ENCODE data around the gene KCTD5. TPM values are rescaled to one million over a fixed set of nuclear protein-coding genes. Genes with fewer than 3 reads are reported as not detected.

KCTD5 gene
- total RNA-seq, 5 donors from 2014 or later (not counting 1 experiment from before 2014, with no cell fraction given): 19.5 to 29.1 (median 26.3) TPM

GRCh38 chr16:2739625-2740430, 57.5 kb downstream of the KCTD5 start:
- no peak overlapping the region for H3K27ac ChIP-seq (ENCODE audit: low read length)
- Mint-ChIP-seq H3K27me3 (peaks cover 4 to 7% of the 10 kb centered on the region in 2 donors), H3K4me1 (no peaks in the 10 kb centered on the region), H3K36me3 (no peaks in the 10 kb centered on the region), H3K4me3 (no peak overlapping the region), H3K27ac (no peak overlapping the region), H3K9me3 (no peaks in the 10 kb centered on the region)
- H3K9me3 ChIP-seq: no peaks in the 10 kb centered on the region
- ATAC-seq (replicated peaks in 1 of 4) (no peak), DNase-seq (no peak)
- H3K27me3 ChIP-seq (replicated peaks in 1 of 2; ENCODE audit: control insufficient read depth in 2 of 2, extremely low read depth in 1 of 2, insufficient read depth in 2 of 2, low read length in 1 of 2): peaks cover 0 to 53% of the 10 kb centered on the region in 2 experiments
- ChIA-PET CTCF (no interaction called here), POLR2A (no interaction called here)
- WGBS (ENCODE audit: insufficient coverage): 81% methylated on average over 6 of the region's 8 CpGs
- H3K36me3 ChIP-seq (ENCODE audit: control insufficient read depth in 2 of 2, extremely low read depth in 1 of 2, insufficient read depth in 1 of 2, low read length in 1 of 2): no peaks in the 10 kb centered on the region
- peaks cover 0 to 8% of the 10 kb centered on the region in 2 experiments for H3K4me1 ChIP-seq (ENCODE audit: control insufficient read depth in 1 of 2, extremely low read depth in 1 of 2, insufficient read depth in 2 of 2, low read length in 2 of 2)
- no peak overlapping the region for H3K4me3 ChIP-seq (ENCODE audit: control insufficient read depth in 1 of 2, extremely low read depth in 1 of 2, low read length in 1 of 2)

GRCh38 chr16:2740476-2740875, 58.2 kb downstream of the KCTD5 start:
- POLR2A ChIA-PET: no interaction called here
- Mint-ChIP-seq H3K4me1 (no peaks in the 10 kb centered on the region), H3K4me3 (no peak overlapping the region), H3K36me3 (no peaks in the 10 kb centered on the region), H3K9me3 (no peaks in the 10 kb centered on the region), H3K27ac (no peak overlapping the region), H3K27me3 (peaks cover 4 to 7% of the 10 kb centered on the region in 2 donors)
- CTCF ChIA-PET: no interaction called here
- no peaks in the 10 kb centered on the region for H3K9me3 ChIP-seq
- no peak overlapping the region for H3K4me3 ChIP-seq (ENCODE audit: control insufficient read depth in 1 of 2, extremely low read depth in 1 of 2, low read length in 1 of 2)
- H3K4me1 ChIP-seq (ENCODE audit: control insufficient read depth in 1 of 2, extremely low read depth in 1 of 2, insufficient read depth in 2 of 2, low read length in 2 of 2): peaks cover 0 to 8% of the 10 kb centered on the region in 2 experiments
- H3K36me3 ChIP-seq (ENCODE audit: control insufficient read depth in 2 of 2, extremely low read depth in 1 of 2, insufficient read depth in 1 of 2, low read length in 1 of 2): no peaks in the 10 kb centered on the region
- 73% methylated on average over 3 of the region's 6 CpGs for WGBS (ENCODE audit: insufficient coverage)
- ATAC-seq (replicated peaks in 1 of 4) (no peak), DNase-seq (no peak)
- H3K27me3 ChIP-seq (replicated peaks in 1 of 2; ENCODE audit: control insufficient read depth in 2 of 2, extremely low read depth in 1 of 2, insufficient read depth in 2 of 2, low read length in 1 of 2): peaks cover 0 to 54% of the 10 kb centered on the region in 2 experiments
- H3K27ac ChIP-seq (ENCODE audit: low read length): no peak overlapping the region

- POLR2A ChIA-PET: no interaction called here
- Mint-ChIP-seq H3K4me3 (no peak overlapping the region), H3K27ac (no peak overlapping the region), H3K36me3 (no peaks in the 10 kb centered on the region), H3K9me3 (no peaks in the 10 kb centered on the region), H3K4me1 (no peaks in the 10 kb centered on the region), H3K27me3 (peaks cover 4 to 7% of the 10 kb centered on the region in 2 donors)
- no peak overlapping the region for H3K27ac ChIP-seq (ENCODE audit: low read length)
- no peaks in the 10 kb centered on the region for H3K36me3 ChIP-seq (ENCODE audit: control insufficient read depth in 2 of 2, extremely low read depth in 1 of 2, insufficient read depth in 1 of 2, low read length in 1 of 2)
- no peak for DNase-seq
- CTCF ChIA-PET: no interaction called here
- peaks cover 0 to 8% of the 10 kb centered on the region in 2 experiments for H3K4me1 ChIP-seq (ENCODE audit: control insufficient read depth in 1 of 2, extremely low read depth in 1 of 2, insufficient read depth in 2 of 2, low read length in 2 of 2)
- no peak overlapping the region for H3K4me3 ChIP-seq (ENCODE audit: control insufficient read depth in 1 of 2, extremely low read depth in 1 of 2, low read length in 1 of 2)
- H3K9me3 ChIP-seq: no peaks in the 10 kb centered on the region
- 73% methylated on average over 3 of the region's 4 CpGs for WGBS (ENCODE audit: insufficient coverage)
- H3K27me3 ChIP-seq (replicated peaks in 1 of 2; ENCODE audit: control insufficient read depth in 2 of 2, extremely low read depth in 1 of 2, insufficient read depth in 2 of 2, low read length in 1 of 2): peaks cover 0 to 52% of the 10 kb centered on the region in 2 experiments
- no peak for ATAC-seq (replicated peaks in 1 of 4)
Observed at GRCh38 chr16:2741168-2741567, 58.8 kb downstream of the KCTD5 start.

- Mint-ChIP-seq H3K27ac (no peak overlapping the region), H3K9me3 (no peaks in the 10 kb centered on the region), H3K36me3 (no peaks in the 10 kb centered on the region), H3K4me1 (no peaks in the 10 kb centered on the region), H3K4me3 (no peak overlapping the region), H3K27me3 (peaks cover 4 to 7% of the 10 kb centered on the region in 2 donors)
- Histone ChIP-seq H3K4me3 (ENCODE audit: control insufficient read depth in 1 of 2, extremely low read depth in 1 of 2, low read length in 1 of 2) (no peak overlapping the region), H3K36me3 (ENCODE audit: control insufficient read depth in 2 of 2, extremely low read depth in 1 of 2, insufficient read depth in 1 of 2, low read length in 1 of 2) (no peaks in the 10 kb centered on the region), H3K4me1 (ENCODE audit: control insufficient read depth in 1 of 2, extremely low read depth in 1 of 2, insufficient read depth in 2 of 2, low read length in 2 of 2) (peaks cover 0 to 8% of the 10 kb centered on the region in 2 experiments), H3K27me3 (replicated peaks in 1 of 2; ENCODE audit: control insufficient read depth in 2 of 2, extremely low read depth in 1 of 2, insufficient read depth in 2 of 2, low read length in 1 of 2) (peaks cover 0 to 41% of the 10 kb centered on the region in 2 experiments), H3K27ac (ENCODE audit: low read length) (no peak overlapping the region), H3K9me3 (no peaks in the 10 kb centered on the region)
- POLR2A ChIA-PET: no interaction called here
- ATAC-seq (replicated peaks in 1 of 4): no peak
- CTCF ChIA-PET: no interaction called here
- 90% methylated on average over 11 of the region's 12 CpGs for WGBS (ENCODE audit: insufficient coverage)
- DNase-seq: no peak
Observed at GRCh38 chr16:2742323-2743006, 60.1 kb downstream of the KCTD5 start.

GRCh38 chr16:2743007-2743810, 60.9 kb downstream of the KCTD5 start:
- no peak overlapping the region for H3K4me3 Mint-ChIP-seq
- Histone ChIP-seq H3K27me3 (replicated peaks in 1 of 2; ENCODE audit: control insufficient read depth in 2 of 2, extremely low read depth in 1 of 2, insufficient read depth in 2 of 2, low read length in 1 of 2) (peaks cover 0 to 34% of the 10 kb centered on the region in 2 experiments), H3K9me3 (no peaks in the 10 kb centered on the region), H3K27ac (ENCODE audit: low read length) (no peak overlapping the region), H3K4me1 (ENCODE audit: control insufficient read depth in 1 of 2, extremely low read depth in 1 of 2, insufficient read depth in 2 of 2, low read length in 2 of 2) (peaks cover 0 to 8% of the 10 kb centered on the region in 2 experiments), H3K4me3 (ENCODE audit: control insufficient read depth in 1 of 2, extremely low read depth in 1 of 2, low read length in 1 of 2) (no peak overlapping the region), H3K36me3 (ENCODE audit: control insufficient read depth in 2 of 2, extremely low read depth in 1 of 2, insufficient read depth in 1 of 2, low read length in 1 of 2) (no peaks in the 10 kb centered on the region)
- no peak overlapping the region for H3K27ac Mint-ChIP-seq
- WGBS (ENCODE audit: insufficient coverage): 95% methylated on average over 8 of the region's 19 CpGs
- no peak for DNase-seq
- CTCF ChIA-PET: no interaction called here
- peaks cover 3 to 7% of the 10 kb centered on the region in 2 donors for H3K27me3 Mint-ChIP-seq
- no peaks in the 10 kb centered on the region for H3K4me1 Mint-ChIP-seq
- no peaks in the 10 kb centered on the region for H3K9me3 Mint-ChIP-seq
- no peaks in the 10 kb centered on the region for H3K36me3 Mint-ChIP-seq
- ATAC-seq (replicated peaks in 1 of 4): no peak
- POLR2A ChIA-PET: no interaction called here

GRCh38 chr16:2744711-2745110, 62.4 kb downstream of the KCTD5 start:
- H3K27ac Mint-ChIP-seq: no peak overlapping the region
- ChIA-PET CTCF (no interaction called here), POLR2A (no interaction called here)
- Histone ChIP-seq H3K4me3 (ENCODE audit: control insufficient read depth in 1 of 2, extremely low read depth in 1 of 2, low read length in 1 of 2) (no peak overlapping the region), H3K27ac (ENCODE audit: low read length) (no peak overlapping the region), H3K9me3 (no peaks in the 10 kb centered on the region), H3K27me3 (replicated peaks in 1 of 2; ENCODE audit: control insufficient read depth in 2 of 2, extremely low read depth in 1 of 2, insufficient read depth in 2 of 2, low read length in 1 of 2) (peaks cover 0 to 19% of the 10 kb centered on the region in 2 experiments), H3K36me3 (ENCODE audit: control insufficient read depth in 2 of 2, extremely low read depth in 1 of 2, insufficient read depth in 1 of 2, low read length in 1 of 2) (no peaks in the 10 kb centered on the region), H3K4me1 (ENCODE audit: control insufficient read depth in 1 of 2, extremely low read depth in 1 of 2, insufficient read depth in 2 of 2, low read length in 2 of 2) (peaks cover 0 to 1% of the 10 kb centered on the region in 2 experiments)
- H3K27me3 Mint-ChIP-seq: peaks cover 0 to 7% of the 10 kb centered on the region in 2 donors
- H3K9me3 Mint-ChIP-seq: no peaks in the 10 kb centered on the region
- H3K36me3 Mint-ChIP-seq: no peaks in the 10 kb centered on the region
- WGBS (ENCODE audit: insufficient coverage): 90% methylated on average over 4 of the region's 6 CpGs
- no peak overlapping the region for H3K4me3 Mint-ChIP-seq
- DNase-seq: no peak
- no peaks in the 10 kb centered on the region for H3K4me1 Mint-ChIP-seq
- no peak for ATAC-seq (replicated peaks in 1 of 4)

Data from T-cell (primary cell).